ENCODE results near the gene GLB1L2. TPM values are rescaled to one million over a fixed set of nuclear protein-coding genes. Genes with fewer than 3 reads are reported as not detected.

Gene GLB1L2
- total RNA-seq, 1 donor from 2014 or later: 14.7 TPM

GRCh38 chr11:134355656-134356055 lies 23.9 kb downstream of the GLB1L2 start:
- no peak for DNase-seq (ENCODE audit: low read depth)
- H3K4me3 ChIP-seq (ENCODE audit: low read depth, low read length): no peak overlapping the region
- no peak for TF ChIP-seq CTCF (conservative IDR thresholded peaks at IDR 0.05; ENCODE audit: low read depth, low read length)

- H3K4me3 ChIP-seq (ENCODE audit: low read depth, low read length): no peak overlapping the region
- DNase-seq (ENCODE audit: low read depth): no peak
- TF ChIP-seq CTCF (conservative IDR thresholded peaks at IDR 0.05; ENCODE audit: low read depth, low read length): no peak
Observed at GRCh38 chr11:134356656-134357544, 25.1 kb downstream of the GLB1L2 start.

GRCh38 chr11:134357545-134357839 lies 25.7 kb downstream of the GLB1L2 start:
- H3K4me3 ChIP-seq (ENCODE audit: low read depth, low read length): no peak overlapping the region
- no peak for TF ChIP-seq CTCF (conservative IDR thresholded peaks at IDR 0.05; ENCODE audit: low read depth, low read length)
- no peak for DNase-seq (ENCODE audit: low read depth)

- DNase-seq (ENCODE audit: low read depth): no peak
- no peak overlapping the region for H3K4me3 ChIP-seq (ENCODE audit: low read depth, low read length)
- TF ChIP-seq CTCF (conservative IDR thresholded peaks at IDR 0.05; ENCODE audit: low read depth, low read length): no peak
Observed at GRCh38 chr11:134358165-134358855, 26.5 kb downstream of the GLB1L2 start.

- H3K4me3 ChIP-seq (ENCODE audit: low read depth, low read length): no peak overlapping the region
- no peak for TF ChIP-seq CTCF (conservative IDR thresholded peaks at IDR 0.05; ENCODE audit: low read depth, low read length)
- no peak for DNase-seq (ENCODE audit: low read depth)
Observed at GRCh38 chr11:134358856-134359490, 27.2 kb downstream of the GLB1L2 start.

GRCh38 chr11:134359646-134360045 lies 27.9 kb downstream of the GLB1L2 start:
- no peak for DNase-seq (ENCODE audit: low read depth)
- H3K4me3 ChIP-seq (ENCODE audit: low read depth, low read length): no peak overlapping the region
- TF ChIP-seq CTCF (conservative IDR thresholded peaks at IDR 0.05; ENCODE audit: low read depth, low read length): no peak
